VCaP (cell line): Measurements from ENCODE around the gene CIAPIN1.

Experiments
- H3K27ac ChIP-seq: fragments of 450-650 bp; 2 replicates; pipeline ENCODE4 v1.5.1; 2017
- CTCF ChIP-seq: fragments of 450-650 bp; conservative IDR thresholded peaks from 2 replicates; pipeline ENCODE4 v1.5.1; 2017; ENCODE audit warnings: mild to moderate bottlenecking, moderate library complexity

Gene CIAPIN1

GRCh38 chr16:57484515-57485005, 37.4 kb upstream of the CIAPIN1 start:
- no peak for TF ChIP-seq CTCF
- no peak overlapping the region for H3K27ac ChIP-seq

- TF ChIP-seq CTCF = no peak
- no peak overlapping the region for H3K27ac ChIP-seq
Observed at GRCh38 chr16:57483725-57484514, 36.7 kb upstream of the CIAPIN1 start.

- TF ChIP-seq CTCF = no peak
- H3K27ac ChIP-seq = no peak overlapping the region
Observed at GRCh38 chr16:57482845-57483545, 35.8 kb upstream of the CIAPIN1 start.

GRCh38 chr16:57481421-57481820, 34.2 kb upstream of the CIAPIN1 start:
- H3K27ac ChIP-seq = no peak overlapping the region
- TF ChIP-seq CTCF = no peak

- H3K27ac ChIP-seq = no peak overlapping the region
Observed at GRCh38 chr16:57480754-57481230, 33.6 kb upstream of the CIAPIN1 start.

GRCh38 chr16:57479976-57480753, 33.0 kb upstream of the CIAPIN1 start:
- TF ChIP-seq CTCF = no peak
- no peak overlapping the region for H3K27ac ChIP-seq

More at GRCh38 chr16:57480754-57481230, 33.6 kb upstream of the CIAPIN1 start:
- no peak for TF ChIP-seq CTCF
